Measurements from ENCODE around the gene SKIC2.
"Not testable (repeated sequence)": the region's sequence is repeated elsewhere in the genome, so short reads cannot be mapped to it uniquely, and the experiment has no call there.

SKIC2 gene

DNA sequence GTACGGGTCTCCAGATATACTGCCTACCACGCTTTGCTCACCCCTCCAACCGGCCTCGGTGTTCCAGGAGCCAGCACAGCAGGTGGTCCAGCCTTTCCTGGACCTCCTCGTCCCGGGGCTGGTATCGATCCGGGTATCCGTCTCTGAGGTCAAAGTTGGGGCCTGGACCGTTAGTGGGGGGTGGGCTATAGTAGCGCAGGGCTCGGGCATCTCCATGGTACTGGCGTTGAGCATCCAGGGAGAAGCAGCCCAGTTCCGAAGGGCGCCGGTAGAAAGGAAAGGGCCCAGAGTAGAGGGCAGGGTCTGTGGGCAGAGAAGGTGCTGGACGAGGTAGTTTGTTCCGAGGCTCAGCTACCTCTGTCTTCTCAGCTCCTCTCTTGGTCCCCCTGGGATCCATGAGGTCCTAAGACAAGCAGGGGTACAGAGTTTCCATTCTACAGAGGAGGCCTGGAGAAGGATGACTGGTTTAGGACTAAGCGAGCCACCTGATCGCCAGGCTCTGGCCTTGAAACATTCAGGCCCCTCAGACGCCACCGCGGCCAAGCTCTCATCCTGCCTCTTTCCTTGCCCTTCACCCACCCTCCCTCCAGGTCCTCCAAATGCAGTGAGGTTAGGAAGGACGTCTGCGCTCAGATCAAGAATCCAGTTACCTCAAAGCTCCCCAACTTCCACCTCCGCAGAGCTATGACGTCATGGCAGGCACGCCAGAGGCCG, 12.5 kb downstream of the SKIC2 start:
- DNase-seq (ENCODE audit: low spot score) = no peak
- TF ChIP-seq, protein P1, sequence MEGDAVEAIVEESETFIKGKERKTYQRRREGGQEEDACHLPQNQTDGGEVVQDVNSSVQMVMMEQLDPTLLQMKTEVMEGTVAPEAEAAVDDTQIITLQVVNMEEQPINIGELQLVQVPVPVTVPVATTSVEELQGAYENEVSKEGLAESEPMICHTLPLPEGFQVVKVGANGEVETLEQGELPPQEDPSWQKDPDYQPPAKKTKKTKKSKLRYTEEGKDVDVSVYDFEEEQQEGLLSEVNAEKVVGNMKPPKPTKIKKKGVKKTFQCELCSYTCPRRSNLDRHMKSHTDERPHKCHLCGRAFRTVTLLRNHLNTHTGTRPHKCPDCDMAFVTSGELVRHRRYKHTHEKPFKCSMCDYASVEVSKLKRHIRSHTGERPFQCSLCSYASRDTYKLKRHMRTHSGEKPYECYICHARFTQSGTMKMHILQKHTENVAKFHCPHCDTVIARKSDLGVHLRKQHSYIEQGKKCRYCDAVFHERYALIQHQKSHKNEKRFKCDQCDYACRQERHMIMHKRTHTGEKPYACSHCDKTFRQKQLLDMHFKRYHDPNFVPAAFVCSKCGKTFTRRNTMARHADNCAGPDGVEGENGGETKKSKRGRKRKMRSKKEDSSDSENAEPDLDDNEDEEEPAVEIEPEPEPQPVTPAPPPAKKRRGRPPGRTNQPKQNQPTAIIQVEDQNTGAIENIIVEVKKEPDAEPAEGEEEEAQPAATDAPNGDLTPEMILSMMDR (IDR thresholded peaks at IDR 0.05; ENCODE audit: extremely low read depth, missing control alignments) = no peak

DNA sequence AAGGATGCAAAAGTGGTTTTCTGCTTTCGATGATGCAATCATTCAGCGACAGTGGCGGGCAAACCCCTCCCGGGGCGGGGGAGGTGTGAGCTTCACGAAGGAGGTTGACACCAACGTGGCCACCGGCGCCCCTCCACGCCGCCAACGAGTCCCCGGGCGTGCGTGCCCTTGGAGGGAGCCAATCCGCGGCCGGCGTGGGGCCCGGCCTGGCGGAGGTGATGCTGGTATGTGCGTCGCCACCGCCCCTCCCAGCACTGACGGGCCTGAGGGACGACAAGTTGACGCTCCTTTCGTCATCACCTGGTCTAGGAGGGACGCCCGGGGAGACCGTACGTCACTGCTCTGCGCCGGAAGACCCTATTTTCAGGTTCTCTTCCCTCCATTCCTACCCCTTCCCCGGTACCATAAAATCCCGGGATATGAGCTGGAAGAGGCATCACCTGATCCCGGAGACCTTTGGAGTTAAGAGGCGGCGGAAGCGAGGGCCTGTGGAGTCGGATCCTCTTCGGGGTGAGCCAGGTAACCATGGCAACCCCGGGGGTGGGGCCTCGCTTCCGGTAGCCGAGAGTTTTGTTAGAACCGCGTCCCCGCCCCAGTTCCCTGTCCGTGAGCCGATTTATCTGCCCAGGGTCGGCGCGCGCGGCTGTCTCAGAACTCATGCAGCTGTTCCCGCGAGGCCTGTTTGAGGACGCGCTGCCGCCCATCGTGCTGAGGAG, 13.2 kb downstream of the SKIC2 start, which contains the start of gene DXO:
DXO (minus strand) TSS at position 146 of the 716 bp plus-strand sequence. CDS start 463 bp downstream, outside the sequence.
- TF ChIP-seq, protein P1 (IDR thresholded peaks at IDR 0.05; ENCODE audit: extremely low read depth, missing control alignments) = no peak
- DNase-seq (ENCODE audit: low spot score) = peak; percentile 99

DNA sequence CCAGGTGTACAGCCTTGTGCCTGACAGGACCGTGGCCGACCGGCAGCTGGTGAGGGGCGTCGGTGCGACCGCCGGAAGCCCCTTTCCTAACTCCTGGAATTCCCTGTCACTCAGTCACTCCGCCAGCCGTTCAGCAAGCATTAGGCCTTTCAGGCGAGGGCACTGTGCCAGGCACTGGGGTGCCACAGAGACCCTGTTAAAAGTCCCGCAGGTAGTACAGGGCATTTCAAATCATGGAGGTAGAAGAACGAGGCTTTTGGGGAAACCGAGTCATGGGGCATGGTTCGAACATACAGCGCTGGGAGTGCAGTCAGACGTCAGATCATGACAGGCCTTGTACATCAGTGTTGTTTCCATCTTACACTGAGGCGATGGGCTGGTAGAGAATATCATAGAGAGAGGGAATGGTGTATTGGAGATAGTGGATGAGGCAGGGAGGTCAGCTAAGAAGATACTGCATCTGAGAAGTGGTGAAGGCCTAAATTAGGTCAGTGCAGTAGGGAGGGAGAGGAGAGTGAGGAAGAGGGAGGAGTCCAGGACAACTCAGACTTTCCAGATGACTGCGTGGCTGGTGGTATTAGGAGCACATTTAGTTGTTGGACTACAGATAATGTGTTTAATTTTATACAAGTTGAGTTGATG, 13.9 kb downstream of the SKIC2 start:
- DNase-seq (ENCODE audit: low spot score) = peak; percentile 23
- TF ChIP-seq, protein P1 (IDR thresholded peaks at IDR 0.05; ENCODE audit: extremely low read depth, missing control alignments) = no peak

DNA sequence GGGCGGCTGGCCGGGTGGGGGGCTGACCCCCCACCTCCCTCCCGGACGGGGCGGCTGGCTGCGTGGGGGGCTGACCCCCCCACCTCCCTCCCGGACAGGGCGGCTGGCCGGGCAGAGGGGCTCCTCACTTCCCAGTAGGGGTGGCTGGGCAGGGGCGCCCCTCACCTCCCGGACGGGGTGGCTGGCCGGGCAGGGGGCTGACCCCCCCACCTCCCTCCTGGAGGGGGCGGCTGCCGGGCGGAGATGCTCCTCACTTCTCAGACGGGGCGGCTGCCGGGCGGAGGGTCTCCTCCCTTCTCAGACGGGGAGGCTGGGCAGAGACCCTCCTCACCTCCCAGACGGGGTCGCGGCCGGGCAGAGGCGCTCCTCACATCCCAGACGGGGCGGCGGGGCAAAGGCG, 17.1 kb downstream of the SKIC2 start:
- not testable (repeated sequence) for DNase-seq (ENCODE audit: low spot score)

DNA sequence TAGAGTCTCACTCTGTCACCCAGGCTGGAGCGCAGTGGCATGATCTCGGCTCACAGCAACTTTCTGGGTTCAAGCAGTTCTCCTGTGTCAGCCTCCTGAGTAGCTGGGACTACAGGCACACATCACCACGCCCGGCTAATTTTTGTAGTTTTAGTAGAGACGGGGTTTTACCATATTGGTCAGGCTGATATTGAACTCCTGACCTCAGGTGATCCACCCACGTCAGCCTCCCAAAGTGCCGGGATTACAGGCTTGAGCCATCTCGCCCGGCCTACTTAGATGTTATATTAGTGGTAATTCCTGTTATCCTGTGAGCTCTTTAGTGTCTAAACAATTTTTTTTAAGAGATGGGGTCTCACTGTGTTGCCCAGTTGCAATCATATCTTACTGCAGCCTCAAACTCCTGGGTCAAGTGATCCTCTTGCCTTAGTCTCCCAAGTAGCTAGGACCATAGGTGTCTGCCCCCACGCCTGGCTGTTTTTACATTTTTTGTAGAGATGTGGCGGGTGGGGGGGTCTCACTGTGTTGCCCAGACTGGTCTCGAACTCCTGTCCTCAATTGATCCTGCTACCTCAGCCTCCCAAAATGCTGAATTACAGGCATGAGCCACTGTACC, 18.9 kb downstream of the SKIC2 start:
- TF ChIP-seq, protein P1 (IDR thresholded peaks at IDR 0.05; ENCODE audit: extremely low read depth, missing control alignments) = no peak
- no peak for DNase-seq (ENCODE audit: low spot score)

DNA sequence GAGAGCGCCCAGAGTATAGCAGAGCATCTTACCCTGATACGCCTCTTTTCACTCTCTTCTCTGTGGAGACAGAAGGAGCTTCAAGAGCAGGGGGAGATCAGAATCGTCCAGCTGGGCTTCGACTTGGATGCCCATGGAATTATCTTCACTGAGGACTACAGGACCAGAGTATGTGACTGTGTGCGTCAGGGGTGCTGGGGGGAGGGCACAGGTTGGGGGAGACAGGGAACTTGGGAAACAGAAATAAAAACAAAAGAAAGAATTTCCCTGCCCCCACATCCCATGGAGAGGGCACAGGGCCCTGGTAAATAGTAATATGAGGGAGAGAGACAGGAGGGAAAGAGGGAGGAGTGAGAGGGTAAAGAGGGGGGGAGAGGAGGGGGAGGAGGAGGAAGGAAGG, 19.9 kb downstream of the SKIC2 start:
- TF ChIP-seq, protein P1 (IDR thresholded peaks at IDR 0.05; ENCODE audit: extremely low read depth, missing control alignments) = no peak
- DNase-seq (ENCODE audit: low spot score) = no peak

DNA sequence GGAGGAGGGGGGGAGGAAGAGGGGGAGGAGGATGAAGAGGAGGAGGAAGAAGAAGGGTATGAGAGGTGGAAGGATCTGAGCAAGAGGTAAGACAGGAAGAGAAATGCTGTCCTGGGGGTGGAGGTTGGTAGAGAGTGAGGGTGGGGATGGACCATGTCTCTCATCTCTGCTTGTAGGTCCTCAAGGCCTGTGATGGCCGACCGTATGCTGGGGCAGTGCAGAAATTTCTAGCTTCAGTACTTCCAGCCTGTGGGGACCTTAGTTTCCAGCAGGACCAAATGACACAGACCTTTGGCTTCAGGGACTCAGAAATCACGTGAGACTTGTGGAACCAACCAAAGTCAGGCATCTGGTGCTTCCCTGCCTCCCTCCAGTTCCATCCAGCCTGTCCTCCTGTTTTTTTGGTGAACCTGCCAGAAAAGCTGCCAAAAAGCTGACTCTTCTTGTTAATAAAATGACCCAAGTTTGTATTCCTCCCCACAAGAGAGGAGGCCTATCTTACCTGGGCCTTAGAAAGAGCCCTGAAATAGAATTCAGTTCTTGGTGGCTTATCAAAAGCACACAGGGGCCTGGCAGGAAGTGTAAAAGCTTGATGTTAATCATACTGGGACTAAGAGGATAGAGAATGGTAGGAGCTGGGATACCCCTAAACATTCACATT, 20.4 kb downstream of the SKIC2 start:
- TF ChIP-seq, protein P1 (IDR thresholded peaks at IDR 0.05; ENCODE audit: extremely low read depth, missing control alignments) = no peak
- DNase-seq (ENCODE audit: low spot score) = no peak

DNA sequence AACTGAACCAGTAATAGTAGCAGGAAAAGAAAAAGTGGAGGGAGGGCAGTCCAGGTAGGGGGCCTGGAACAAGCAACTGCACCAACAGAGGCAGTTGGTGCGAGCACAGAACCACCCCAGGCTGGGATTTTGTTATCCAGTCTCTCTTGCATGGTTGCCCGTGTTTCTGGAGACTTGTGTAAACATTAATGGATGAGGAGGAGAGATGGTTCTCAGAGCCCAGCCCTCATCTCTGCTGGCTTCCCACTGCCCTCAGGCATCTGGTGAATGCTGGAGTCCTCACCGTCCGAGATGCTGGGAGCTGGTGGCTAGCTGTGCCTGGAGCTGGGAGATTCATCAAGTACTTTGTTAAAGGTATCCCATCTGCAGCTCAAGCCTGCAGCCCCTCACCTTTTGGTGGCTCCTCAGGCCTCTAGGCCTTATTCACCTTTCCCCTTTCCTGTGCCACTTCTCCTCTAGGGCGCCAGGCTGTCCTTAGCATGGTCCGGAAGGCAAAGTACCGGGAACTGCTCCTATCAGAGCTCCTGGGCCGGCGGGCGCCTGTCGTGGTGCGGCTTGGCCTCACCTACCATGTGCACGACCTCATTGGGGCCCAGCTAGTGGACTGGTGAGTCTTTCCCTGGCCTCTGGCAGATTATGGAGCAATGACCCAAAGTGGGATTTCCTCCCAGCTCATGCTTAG, 21.4 kb downstream of the SKIC2 start:
- DNase-seq (ENCODE audit: low spot score) = not testable (repeated sequence)

DNA sequence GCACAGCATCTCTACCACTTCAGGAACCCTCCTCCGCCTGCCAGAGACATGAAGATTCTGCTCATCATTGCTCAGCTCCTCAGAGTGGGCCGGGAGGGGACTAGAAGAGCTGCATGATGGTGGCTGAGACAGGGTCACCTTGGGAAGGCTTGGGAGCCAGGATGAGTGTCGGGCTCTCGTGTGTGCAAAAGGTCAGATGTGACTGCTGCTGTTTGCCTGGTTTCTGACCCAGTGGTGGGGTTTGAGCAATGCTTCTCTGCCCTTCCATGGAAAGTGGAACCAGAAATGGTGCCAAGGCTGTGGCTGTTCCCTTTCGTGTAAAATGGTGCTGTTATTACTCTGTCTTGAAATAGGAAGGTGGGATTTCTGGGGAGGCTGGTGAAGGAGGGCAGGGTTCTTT, 22.0 kb downstream of the SKIC2 start:
- not testable (repeated sequence) for DNase-seq (ENCODE audit: low spot score)

DNA sequence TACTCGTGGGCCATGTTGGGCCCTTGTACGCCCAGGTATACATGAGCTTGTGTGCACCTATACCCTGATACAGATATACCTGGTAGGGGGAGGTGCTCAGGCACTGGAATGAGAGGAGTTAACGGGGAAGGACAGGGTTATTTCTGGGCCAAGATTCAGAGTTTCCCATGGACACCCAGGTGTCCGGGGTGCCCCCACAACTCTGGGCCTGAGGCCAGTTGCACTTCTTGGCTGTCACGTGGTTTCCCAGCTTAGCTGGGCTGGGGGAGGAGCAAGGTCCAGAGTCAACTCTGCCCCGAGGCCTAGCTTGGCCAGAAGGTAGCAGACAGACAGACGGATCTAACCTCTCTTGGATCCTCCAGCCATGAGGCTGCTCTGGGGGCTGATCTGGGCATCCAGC, 22.8 kb downstream of the SKIC2 start, which contains the start of gene C4A:
C4A (plus strand) TSS at position 314 of the 400 bp plus-strand sequence; CDS start at position 365, 51 bp downstream.
- not testable (repeated sequence) for DNase-seq (ENCODE audit: low spot score)

DNA sequence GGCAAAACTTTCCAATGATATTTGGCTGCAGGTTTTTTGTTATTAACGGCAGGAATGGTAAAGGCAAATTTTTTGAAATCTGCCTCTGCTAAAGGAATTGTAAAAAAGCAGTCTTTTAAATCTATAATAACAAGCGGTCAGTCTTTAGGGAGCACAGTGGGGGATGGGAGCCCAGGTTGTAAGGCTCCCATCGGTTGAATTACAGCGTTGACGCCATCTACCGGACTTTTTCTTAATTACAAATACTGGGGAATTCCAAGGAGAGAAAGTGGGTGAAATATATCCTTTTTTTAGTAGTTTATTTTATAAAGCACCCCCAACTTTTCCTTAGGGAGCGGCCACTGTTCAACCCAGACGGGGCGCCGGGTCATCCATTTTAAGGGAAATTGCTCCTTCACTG, 30.4 kb downstream of the SKIC2 start:
- DNase-seq (ENCODE audit: low spot score) = not testable (repeated sequence)
